Right lobe of liver (tissue), 6 donors: ENCODE data around the gene CA11. TPM values are rescaled to one million over a fixed set of nuclear protein-coding genes. Genes with fewer than 3 reads are reported as not detected.

Source experiments
- ATAC-seq, 4 donors: fragments of 200-7000 bp; cut with Tn5 transposase; one replicate each; pipeline ENCODE4 v1.9.1; 2020; ENCODE audit warnings: mild to moderate bottlenecking in 4 of 4, moderate library complexity in 4 of 4
- DNase-seq, 3 donors: peaks; one replicate each; pipeline ENCODE4 v3.0.0-alpha.2; 2020
- H3K27ac ChIP-seq, 3 donors: fragments of 200-600 bp; one replicate each; pipeline ENCODE4 v1.8.0; 2022
- H3K27me3 ChIP-seq, 2 donors: fragments of 200-600 bp; one replicate each; pipeline ENCODE4 v1.8.0; 2022
- H3K36me3 ChIP-seq, 4 donors: fragments of 200-600 bp; sonication (generic) in 1 of 4; one replicate each; pipeline versions ENCODE4 v1.5.1 to v1.8.0; 2017 to 2022; ENCODE audit warnings: control low read depth in 1 of 4
- H3K4me1 ChIP-seq, 4 donors: fragments of 200-600 bp; sonication (generic) in 1 of 4; one replicate each; pipeline versions ENCODE4 v1.5.1 to v1.8.0; 2017 to 2022; ENCODE audit warnings: control low read depth in 1 of 4
- H3K4me3 ChIP-seq, 3 donors: fragments of 200-600 bp; one replicate each; pipeline ENCODE4 v1.8.0; 2022
- H3K9me3 ChIP-seq, 4 donors: fragments of 200-600 bp; sonication (generic) in 1 of 4; one replicate each; pipeline versions ENCODE4 v1.5.1 to v1.8.0; 2017 to 2022; ENCODE audit warnings: control low read depth in 1 of 4
- POLR2A ChIP-seq: fragments of 450-650 bp; IDR thresholded peaks from one replicate; pipeline ENCODE4 v1.6.1; 2017; ENCODE audit warnings: antibody characterized with exemption, mild to moderate bottlenecking
- WGBS: methylation state at CpG from one replicate; pipeline ENCODE4 v1.1.6; 2018; ENCODE audit warnings: low coverage, low lambda C conversion rate; ENCODE audit not compliant: insufficient coverage; ENCODE audit errors: missing lambda C conversion rate; 5-methylcytosine and 5-hydroxymethylcytosine counted together
- intact Hi-C, 2 donors: fragments of 100-400 bp; cut with DNase I; formaldehyde crosslinking; loops; one replicate each; pipeline versions ENCODE4 v1.11.2 to v1.14.1; 2022
- total RNA-seq, 6 experiments: library from RNA; depleted of rRNA in 2 of 6; stranded (reverse); fragments of >200 nt in 2 of 6; fragmentation: NEBNext Ultra II Directional in 3 of 6; extraction: Animal tissue kit (Norgen Biotek cat#: 25700) in 3 of 6; gene quantifications; one replicate each; pipeline versions ENCODE4 v1.1.0 to v1.2.4, GENCODE V29; 2016 to 2023
- TF ChIP-seq, protein P1 (sequence below), 4 donors: fragments of 200-600 bp in 3 of 4; fragments of 450-650 bp in 1 of 4; IDR thresholded peaks; one replicate each; pipeline versions ENCODE4 v1.5.1 to v1.8.0; 2016 to 2022; ENCODE audit warnings: antibody characterized with exemption in 4 of 4, mild to moderate bottlenecking in 2 of 4
- donor health status: DM: no; HTN: yes; CAD: no.
- donor health status: DM: no; HTN: no; CAD: no.
- donor health status: DM: no; HTN: no; CAD: no.
- donor health status: DM: no; HTN: yes; CAD: no.
- donor health status: DM: no; HTN: yes; CAD: no.

The CA11 gene
- total RNA-seq, 6 experiments from 2014 or later = 0.25 to 2.0 (median 0.54) TPM

DNA sequence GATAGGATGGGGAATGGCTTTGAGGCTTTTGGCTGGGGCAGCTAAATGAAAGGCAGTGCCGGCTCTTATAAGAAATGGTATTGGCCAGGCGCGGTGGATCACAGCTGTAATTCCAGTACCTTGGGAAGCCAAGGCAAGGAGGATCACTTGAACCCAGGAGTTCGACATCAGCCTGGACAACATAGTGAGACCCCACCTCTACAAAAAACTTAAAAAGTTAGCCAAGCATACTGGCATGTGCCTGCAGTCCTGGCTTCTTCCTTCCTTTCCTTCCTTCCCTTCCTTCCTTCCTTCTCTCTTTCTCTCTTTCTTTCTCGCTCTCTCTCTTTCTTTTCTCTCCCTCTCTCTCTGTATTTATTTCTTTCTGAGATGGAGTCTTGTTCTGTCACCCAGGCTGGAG is 3.1 kb downstream of the CA11 start:
- intact Hi-C loops = no loop called here

DNA sequence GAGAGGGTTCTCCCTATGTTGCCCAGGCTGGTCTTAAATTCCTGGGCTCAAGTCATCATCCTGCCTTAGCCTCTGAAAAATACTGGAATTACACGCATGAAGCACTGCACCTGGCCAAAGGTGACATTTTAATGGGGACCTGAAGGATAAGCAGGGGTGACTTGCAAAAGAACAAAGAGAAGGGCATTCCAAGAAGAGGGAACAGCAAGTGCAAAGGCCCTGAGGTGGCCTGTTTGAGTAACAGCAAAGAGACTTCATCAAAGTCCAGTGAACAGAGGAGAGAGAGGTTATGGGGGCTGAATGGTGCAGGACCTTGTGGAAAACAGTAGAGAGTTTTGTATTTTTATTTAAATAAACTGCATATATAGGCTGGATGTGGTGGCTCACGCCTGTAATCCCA is 4.1 kb downstream of the CA11 start:
- TF ChIP-seq, protein P1, sequence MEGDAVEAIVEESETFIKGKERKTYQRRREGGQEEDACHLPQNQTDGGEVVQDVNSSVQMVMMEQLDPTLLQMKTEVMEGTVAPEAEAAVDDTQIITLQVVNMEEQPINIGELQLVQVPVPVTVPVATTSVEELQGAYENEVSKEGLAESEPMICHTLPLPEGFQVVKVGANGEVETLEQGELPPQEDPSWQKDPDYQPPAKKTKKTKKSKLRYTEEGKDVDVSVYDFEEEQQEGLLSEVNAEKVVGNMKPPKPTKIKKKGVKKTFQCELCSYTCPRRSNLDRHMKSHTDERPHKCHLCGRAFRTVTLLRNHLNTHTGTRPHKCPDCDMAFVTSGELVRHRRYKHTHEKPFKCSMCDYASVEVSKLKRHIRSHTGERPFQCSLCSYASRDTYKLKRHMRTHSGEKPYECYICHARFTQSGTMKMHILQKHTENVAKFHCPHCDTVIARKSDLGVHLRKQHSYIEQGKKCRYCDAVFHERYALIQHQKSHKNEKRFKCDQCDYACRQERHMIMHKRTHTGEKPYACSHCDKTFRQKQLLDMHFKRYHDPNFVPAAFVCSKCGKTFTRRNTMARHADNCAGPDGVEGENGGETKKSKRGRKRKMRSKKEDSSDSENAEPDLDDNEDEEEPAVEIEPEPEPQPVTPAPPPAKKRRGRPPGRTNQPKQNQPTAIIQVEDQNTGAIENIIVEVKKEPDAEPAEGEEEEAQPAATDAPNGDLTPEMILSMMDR (IDR thresholded peaks at IDR 0.05) = no peak
- no peak for TF ChIP-seq POLR2A
- H3K27me3 ChIP-seq = no peaks in the 10 kb centered on the region
- H3K36me3 ChIP-seq = no peaks in the 10 kb centered on the region
- DNase-seq = no peak
- no peak overlapping the region for H3K27ac ChIP-seq
- no peak overlapping the region for H3K4me3 ChIP-seq
- intact Hi-C loops = no loop called here
- 83% methylated on average over 2 of the region's 2 CpGs for WGBS
- H3K4me1 ChIP-seq = peaks cover 0 to 7% (median 3%) of the 10 kb centered on the region in 4 donors
- no peaks in the 10 kb centered on the region for H3K9me3 ChIP-seq
- ATAC-seq = no peak

More for the DNA sequence above, 3.1 kb downstream of the CA11 start:
- no peaks in the 10 kb centered on the region for H3K9me3 ChIP-seq
- peaks cover 0 to 7% (median 3%) of the 10 kb centered on the region in 4 donors for H3K4me1 ChIP-seq
- WGBS = 76% methylated on average over 5 of the region's 5 CpGs
- no peak for DNase-seq
- H3K4me3 ChIP-seq = no peak overlapping the region
- H3K27ac ChIP-seq = no peak overlapping the region
- no peak for ATAC-seq
- H3K27me3 ChIP-seq = no peaks in the 10 kb centered on the region
- no peaks in the 10 kb centered on the region for H3K36me3 ChIP-seq
- TF ChIP-seq, protein P1 (IDR thresholded peaks at IDR 0.05) = no peak
- TF ChIP-seq POLR2A = no peak

DNA sequence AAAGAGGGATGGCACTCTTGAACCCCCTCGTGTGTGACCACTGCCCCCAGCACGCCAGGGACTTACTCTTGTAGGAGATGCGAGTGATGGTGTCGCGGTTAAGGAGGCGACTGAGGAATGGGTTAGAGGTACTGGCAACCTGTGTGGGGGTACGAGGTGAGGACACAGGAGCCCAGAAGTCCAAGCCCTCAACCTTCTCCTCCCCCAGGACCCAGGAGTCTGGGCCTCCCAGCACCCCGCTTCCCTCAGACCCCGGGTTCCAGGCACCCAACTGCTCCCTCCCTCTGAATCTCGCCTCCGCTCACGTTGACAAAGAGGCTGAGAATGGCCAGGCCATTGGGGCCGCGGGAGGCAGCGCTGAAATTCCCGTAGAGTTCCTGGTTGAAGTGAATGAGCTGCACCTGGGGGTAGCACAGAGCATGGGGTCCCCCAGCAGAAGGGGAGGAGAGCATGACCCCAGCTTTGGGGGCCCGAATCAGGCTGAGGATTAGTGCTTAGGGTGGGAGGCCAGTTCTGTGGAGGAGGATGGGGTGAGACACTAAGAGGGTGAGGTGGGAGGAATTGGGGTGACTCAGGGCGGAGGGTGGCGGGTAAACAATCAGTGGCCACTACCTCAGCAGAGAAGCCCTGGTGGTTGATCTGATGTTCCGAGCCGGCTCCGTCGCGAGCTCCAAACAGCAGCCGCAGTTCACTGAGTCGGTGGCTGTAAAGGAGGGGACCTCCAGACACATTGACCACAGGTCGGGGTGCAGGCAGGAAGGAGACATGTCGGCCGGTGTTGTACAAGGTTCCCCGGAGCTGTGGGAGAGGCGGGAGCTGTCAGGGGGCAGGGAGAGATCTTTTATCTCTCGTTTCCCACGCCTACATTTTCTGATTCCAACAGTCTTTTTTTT is 6.3 kb downstream of the CA11 start:
- H3K9me3 ChIP-seq = no peaks in the 10 kb centered on the region
- intact Hi-C loops = no loop called here
- WGBS = 57% methylated on average over 11 of the region's 33 CpGs
- no peaks in the 10 kb centered on the region for H3K36me3 ChIP-seq
- H3K27me3 ChIP-seq = no peaks in the 10 kb centered on the region
- ATAC-seq (no peak), DNase-seq (no peak)
- no peak for TF ChIP-seq POLR2A
- no peak overlapping the region for H3K27ac ChIP-seq
- no peak overlapping the region for H3K4me3 ChIP-seq
- H3K4me1 ChIP-seq = peaks cover 0 to 12% (median 4%) of the 10 kb centered on the region in 4 donors

DNA sequence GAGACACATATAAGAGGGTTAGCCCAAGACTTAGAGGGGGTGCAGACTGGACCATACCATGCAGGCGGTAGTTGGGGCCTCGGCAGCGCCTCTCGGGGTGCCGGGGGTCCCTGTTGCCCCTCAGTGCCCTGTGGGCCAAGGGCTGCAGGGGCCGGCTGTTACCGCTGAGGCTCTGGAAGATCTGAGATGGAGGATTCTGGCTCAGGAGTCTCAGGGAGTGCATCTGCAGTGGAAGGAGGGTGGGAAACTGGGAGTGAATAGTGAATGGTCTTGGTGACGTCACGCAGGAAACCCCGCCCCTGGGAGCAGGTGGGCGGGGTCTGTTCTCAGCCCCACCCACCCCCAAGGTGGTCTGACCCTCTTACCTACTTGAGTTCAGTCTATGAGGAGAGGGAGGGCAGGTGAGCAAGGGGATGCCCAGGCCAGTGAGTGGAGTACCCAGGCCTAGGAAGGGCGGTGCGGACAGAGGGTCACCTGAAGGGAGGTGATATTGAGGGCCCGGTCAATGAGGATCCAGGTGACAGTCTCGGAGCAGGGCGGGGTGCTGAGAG is 7.1 kb downstream of the CA11 start:
- peak in 2 of 3 donors; percentile 39 to 57 for DNase-seq

More for the DNA sequence above, 7.1 kb downstream of the CA11 start:
- 65% methylated on average over 11 of the region's 16 CpGs for WGBS
- ATAC-seq = no peak
- TF ChIP-seq POLR2A = no peak
- TF ChIP-seq, protein P1 (IDR thresholded peaks at IDR 0.05) = no peak
- no peaks in the 10 kb centered on the region for H3K36me3 ChIP-seq
- H3K27ac ChIP-seq = peak overlapping the region in 1 of 3 donors; percentile 88
- peaks cover 0 to 19% (median 7%) of the 10 kb centered on the region in 4 donors for H3K4me1 ChIP-seq
- H3K27me3 ChIP-seq = no peaks in the 10 kb centered on the region
- H3K9me3 ChIP-seq = no peaks in the 10 kb centered on the region
- no peak overlapping the region for H3K4me3 ChIP-seq
- intact Hi-C loops = no loop called here
